Ovary (tissue), 9 donors: Measurements from ENCODE around the gene SYNPO2. TPM values are rescaled to one million over a fixed set of nuclear protein-coding genes. Genes with fewer than 3 reads are reported as not detected.

ENCODE experiments used
- DNase-seq, 5 donors: peaks; one replicate each; pipeline ENCODE4 v3.0.0-alpha.2; 2019 to 2020
- H3K27ac ChIP-seq, 2 donors: fragments of 200-600 bp; one replicate each; pipeline versions ENCODE4 v1.5.1 to v1.8.0; 2019 to 2022
- H3K27me3 ChIP-seq: fragments of 200-600 bp; one replicate; pipeline ENCODE4 v1.8.0; 2022
- H3K36me3 ChIP-seq: fragments of 200-600 bp; sonication (generic); one replicate; pipeline ENCODE4 v1.5.1; 2019
- H3K4me1 ChIP-seq: one replicate; pipeline ENCODE4 v1.8.1; 2013; ENCODE audit warnings: mild to moderate bottlenecking, moderate library complexity; ENCODE audit not compliant: insufficient read depth
- H3K4me3 ChIP-seq: fragments of 200-600 bp; sonication (generic); one replicate; pipeline ENCODE4 v1.5.1; 2017
- H3K9me3 ChIP-seq, 2 donors: fragments of 200-600 bp in 1 of 2; sonication (generic) in 1 of 2; one replicate each; pipeline versions ENCODE4 v1.5.1 to v1.8.1; 2013 to 2019; ENCODE audit warnings: mild to moderate bottlenecking in 1 of 2, moderate library complexity in 1 of 2
- EP300 ChIP-seq: sonication (generic); formaldehyde crosslinking; IDR thresholded peaks from one replicate; pipeline ENCODE4 v1.6.1; 2017; ENCODE audit warnings: antibody characterized with exemption
- POLR2A ChIP-seq: fragments of 450-650 bp; IDR thresholded peaks from one replicate; pipeline ENCODE4 v1.6.1; 2017; ENCODE audit warnings: antibody characterized with exemption, mild to moderate bottlenecking, moderate library complexity
- WGBS, 3 donors: extraction: QIAGEN DNeasy Blood & Tissue Kit in 1 of 3; methylation state at CpG; one replicate each; pipeline versions ENCODE4 v1.1.5 to v1.1.7; 2013 to 2017; 5-methylcytosine and 5-hydroxymethylcytosine counted together
- intact Hi-C, 4 donors: fragments of 100-400 bp; cut with DNase I; formaldehyde crosslinking; loops; one replicate each; pipeline versions ENCODE4 v1.11.0 to v1.15.1; 2022 to 2023
- polyA plus RNA-seq, 2 donors: library from polyadenylated mRNA; stranded (reverse); fragments of 200-250 nt in 1 of 2; fragments of 350-450 nt in 1 of 2; fragmentation: Illumina TruSeq in 1 of 2; extraction: RNeasy Lipid Tissue Mini Kit (QIAGEN cat#74804) in 1 of 2; gene quantifications; one replicate each; pipeline ENCODE4 v1.2.3, GENCODE V29; 2013 to 2014
- total RNA-seq, 7 donors: library from RNA; depleted of rRNA in 2 of 7; stranded (reverse); fragments of >200 nt in 2 of 7; fragmentation: NEBNext Ultra II Directional in 3 of 7; extraction: Animal tissue kit (Norgen Biotek cat#: 25700) in 3 of 7; gene quantifications; one replicate each; pipeline versions ENCODE4 v1.1.0 to v1.2.4, GENCODE V29; 2016 to 2023
- TF ChIP-seq, protein P1 (sequence below), 3 donors: fragments of 450-650 bp in 2 of 3; fragments of 200-600 bp in 1 of 3; IDR thresholded peaks; one replicate each; pipeline versions ENCODE4 v1.5.1 to v1.8.0; 2016 to 2022; ENCODE audit warnings: antibody characterized with exemption in 3 of 3, mild to moderate bottlenecking in 1 of 3
- donor health status: DM: no; HTN: no; CAD: no; lungs with moderate emphysema.
- donor health status: DM: no; HTN: no; CAD: no.
- donor health status: Bipolar disorder and iron deficiency.
- donor health status: DM: yes; HTN: yes; CAD: no.
- donor health status: DM: no; HTN: no; CAD: no.
- donor health status: DM: yes; HTN: yes; CAD: no.

Gene SYNPO2
- total and polyA plus RNA-seq, 9 donors, result 54.8 to 265 (median 121) TPM

DNA sequence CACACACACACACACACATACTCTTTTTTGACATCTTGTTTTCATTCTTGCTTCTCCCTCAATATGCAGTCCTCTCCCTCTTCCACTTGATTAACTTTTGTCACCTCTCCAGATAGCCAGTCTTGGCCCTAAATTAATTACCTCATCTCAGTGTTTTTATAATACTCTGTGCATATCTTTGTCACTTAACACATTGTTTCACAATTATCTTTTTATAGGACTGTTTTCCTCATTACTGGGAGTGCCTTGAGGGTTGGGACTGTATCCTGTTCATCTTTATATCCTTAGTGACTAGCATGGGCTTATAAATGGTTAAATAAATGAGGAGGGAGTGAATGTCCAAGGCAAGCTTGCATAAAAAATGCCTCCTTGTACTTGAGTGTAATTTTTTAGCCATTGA lies 33.1 kb downstream of the SYNPO2 start:
- Histone ChIP-seq H3K9me3 (no peaks in the 10 kb centered on the region), H3K27ac (no peak overlapping the region), H3K27me3 (no peaks in the 10 kb centered on the region), H3K36me3 (no peaks in the 10 kb centered on the region), H3K4me3 (no peak overlapping the region), H3K4me1 (peaks cover 15% of the 10 kb centered on the region)
- DNase-seq, result no peak
- intact Hi-C loops, result no loop called here
- TF ChIP-seq, protein P1, sequence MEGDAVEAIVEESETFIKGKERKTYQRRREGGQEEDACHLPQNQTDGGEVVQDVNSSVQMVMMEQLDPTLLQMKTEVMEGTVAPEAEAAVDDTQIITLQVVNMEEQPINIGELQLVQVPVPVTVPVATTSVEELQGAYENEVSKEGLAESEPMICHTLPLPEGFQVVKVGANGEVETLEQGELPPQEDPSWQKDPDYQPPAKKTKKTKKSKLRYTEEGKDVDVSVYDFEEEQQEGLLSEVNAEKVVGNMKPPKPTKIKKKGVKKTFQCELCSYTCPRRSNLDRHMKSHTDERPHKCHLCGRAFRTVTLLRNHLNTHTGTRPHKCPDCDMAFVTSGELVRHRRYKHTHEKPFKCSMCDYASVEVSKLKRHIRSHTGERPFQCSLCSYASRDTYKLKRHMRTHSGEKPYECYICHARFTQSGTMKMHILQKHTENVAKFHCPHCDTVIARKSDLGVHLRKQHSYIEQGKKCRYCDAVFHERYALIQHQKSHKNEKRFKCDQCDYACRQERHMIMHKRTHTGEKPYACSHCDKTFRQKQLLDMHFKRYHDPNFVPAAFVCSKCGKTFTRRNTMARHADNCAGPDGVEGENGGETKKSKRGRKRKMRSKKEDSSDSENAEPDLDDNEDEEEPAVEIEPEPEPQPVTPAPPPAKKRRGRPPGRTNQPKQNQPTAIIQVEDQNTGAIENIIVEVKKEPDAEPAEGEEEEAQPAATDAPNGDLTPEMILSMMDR (IDR thresholded peaks at IDR 0.05), result no peak
- TF ChIP-seq POLR2A, result no peak
- no peak for TF ChIP-seq EP300

DNA sequence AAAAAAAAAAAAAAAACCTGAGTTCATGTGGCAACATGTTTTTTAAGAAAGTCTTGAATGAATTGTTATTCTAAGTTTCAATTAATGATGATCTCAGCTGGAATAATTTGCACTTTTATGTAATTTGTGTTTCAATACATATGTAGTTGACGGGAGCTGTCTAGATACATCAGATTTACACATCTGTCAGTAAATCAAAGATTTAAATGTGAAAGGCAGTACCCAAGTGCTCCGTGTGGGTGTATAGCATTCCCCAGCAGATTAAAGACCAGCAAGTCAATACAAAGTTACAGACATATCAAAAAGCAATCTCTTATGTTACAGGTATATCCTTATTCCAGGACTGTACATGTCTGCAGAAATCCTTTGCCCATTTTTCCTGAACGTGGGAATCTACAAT lies 35.2 kb downstream of the SYNPO2 start:
- no peaks in the 10 kb centered on the region for H3K27me3 ChIP-seq
- H3K36me3 ChIP-seq, result no peaks in the 10 kb centered on the region
- intact Hi-C loops, result no loop called here
- no peak overlapping the region for H3K27ac ChIP-seq
- DNase-seq, result no peak
- TF ChIP-seq, protein P1 (IDR thresholded peaks at IDR 0.05), result no peak
- TF ChIP-seq POLR2A, result no peak
- no peak for TF ChIP-seq EP300
- peaks cover 14% of the 10 kb centered on the region for H3K4me1 ChIP-seq
- WGBS, 3 donors, result 50 to 68% (median 53%) methylated on average over 3 of the region's 3 CpGs
- no peaks in the 10 kb centered on the region for H3K9me3 ChIP-seq
- no peak overlapping the region for H3K4me3 ChIP-seq

DNA sequence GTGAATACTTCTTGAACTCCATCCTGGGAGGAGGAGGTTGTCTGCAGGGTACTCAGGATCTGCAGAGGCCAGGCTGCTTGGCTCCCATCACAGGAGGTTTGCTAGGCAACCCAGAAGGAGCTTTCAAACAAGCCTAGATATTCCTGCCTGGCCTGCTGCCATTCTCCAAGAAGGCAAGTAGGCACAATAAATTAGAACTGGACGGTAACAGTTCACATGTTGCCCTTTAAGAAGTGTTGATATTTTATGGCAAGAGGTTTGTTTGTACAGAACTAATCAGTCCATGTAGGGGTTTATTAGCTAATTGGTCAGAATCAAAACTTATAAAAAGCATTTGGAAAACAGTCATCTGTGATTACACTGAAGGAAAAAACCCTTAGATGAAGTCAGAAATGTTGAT lies 39.3 kb downstream of the SYNPO2 start:
- Histone ChIP-seq H3K9me3 (no peaks in the 10 kb centered on the region), H3K27ac (no peak overlapping the region), H3K27me3 (no peaks in the 10 kb centered on the region), H3K4me1 (peaks cover 5% of the 10 kb centered on the region), H3K4me3 (no peak overlapping the region), H3K36me3 (no peaks in the 10 kb centered on the region)
- DNase-seq, result peak; percentile 47 to 68 (median 57)
- intact Hi-C loops, result no loop called here
- 0 to 8% (median 4%) methylated on average over 1 of the region's 1 CpG for WGBS, 3 donors
- TF ChIP-seq EP300 (no peak), POLR2A (no peak)
- TF ChIP-seq, protein P1 (IDR thresholded peaks at IDR 0.05), result no peak

DNA sequence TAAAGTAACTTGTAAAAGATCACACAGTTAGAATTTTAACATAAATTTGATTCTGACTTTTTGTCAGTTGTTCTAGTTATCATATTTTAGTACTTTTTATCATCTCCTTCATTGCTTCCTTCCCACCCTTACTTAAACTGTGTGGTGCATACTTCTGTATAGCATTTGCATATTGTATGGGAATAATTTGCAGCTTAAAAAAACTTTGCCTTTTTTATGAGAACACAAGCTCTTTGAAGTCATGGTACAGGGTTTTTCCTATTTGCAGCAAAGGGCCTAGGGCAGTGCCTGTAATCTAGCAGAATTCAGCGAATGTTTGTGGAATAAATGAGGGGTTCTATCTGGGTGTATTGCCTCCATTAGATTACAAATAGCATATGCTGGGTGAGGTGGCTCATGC lies 41.6 kb downstream of the SYNPO2 start:
- Histone ChIP-seq H3K4me1 (peaks cover 9% of the 10 kb centered on the region), H3K4me3 (no peak overlapping the region), H3K9me3 (no peaks in the 10 kb centered on the region), H3K36me3 (no peaks in the 10 kb centered on the region), H3K27me3 (no peaks in the 10 kb centered on the region), H3K27ac (no peak overlapping the region)
- TF ChIP-seq, protein P1 (IDR thresholded peaks at IDR 0.05), result no peak
- TF ChIP-seq EP300 (no peak), POLR2A (no peak)
- 0 to 41% (median 0%) methylated on average over 1 of the region's 1 CpG for WGBS, 3 donors
- DNase-seq, result no peak
- intact Hi-C loops, result no loop called here

GRCh38 chr4:118931786-118932185 lies 43.1 kb downstream of the SYNPO2 start:
- no peaks in the 10 kb centered on the region for H3K9me3 ChIP-seq
- no peaks in the 10 kb centered on the region for H3K36me3 ChIP-seq
- WGBS, 3 donors, result 79 to 84% (median 80%) methylated on average over 2 of the region's 2 CpGs
- H3K27ac ChIP-seq, result peak overlapping the region in 1 of 2 donors; percentile 8
- intact Hi-C loops, result no loop called here
- TF ChIP-seq POLR2A, result no peak
- TF ChIP-seq EP300, result no peak
- TF ChIP-seq, protein P1 (IDR thresholded peaks at IDR 0.05), result no peak
- no peak overlapping the region for H3K4me3 ChIP-seq
- H3K27me3 ChIP-seq, result no peaks in the 10 kb centered on the region
- H3K4me1 ChIP-seq, result peaks cover 16% of the 10 kb centered on the region
- DNase-seq, result no peak
